DOHH2 (cell line): ENCODE measurements around the gene GMDS.

Experiments used
- H3F3A ChIP-seq: fragments of 200-600 bp; sonication (generic), shearing (Covaris generic); 2 replicates; pipeline ENCODE4 v1.6.0; 2016; ENCODE audit warnings: antibody characterized with exemption, mild to moderate bottlenecking; ENCODE audit not compliant: control insufficient read depth, insufficient read depth
- H3K27ac ChIP-seq: fragments of 200-600 bp; sonication (generic); 2 replicates; pipeline ENCODE4 v1.5.1; 2014; ENCODE audit warnings: low read depth, mild to moderate bottlenecking, low read length, moderate library complexity
- H3K27me3 ChIP-seq: fragments of 200-600 bp; sonication (generic); 2 replicates; pipeline ENCODE4 v1.6.1; 2014; ENCODE audit warnings: mild to moderate bottlenecking, low read length, mixed read lengths; ENCODE audit not compliant: control insufficient read depth
- H3K36me3 ChIP-seq: fragments of 200-600 bp; sonication (generic); 2 replicates; pipeline ENCODE4 v1.6.1; 2014; ENCODE audit warnings: mild to moderate bottlenecking, low read length, moderate library complexity, mixed read lengths; ENCODE audit not compliant: control insufficient read depth
- H3K4me1 ChIP-seq: fragments of 200-600 bp; sonication (generic); 2 replicates; pipeline ENCODE4 v1.6.1; 2014; ENCODE audit warnings: mild to moderate bottlenecking, low read length, mixed read lengths; ENCODE audit not compliant: control insufficient read depth
- H3K4me2 ChIP-seq: fragments of 200-600 bp; sonication (generic); 2 replicates; pipeline ENCODE4 v1.6.0; 2014; ENCODE audit warnings: mild to moderate bottlenecking, low read length, moderate library complexity
- H3K4me3 ChIP-seq: fragments of 200-600 bp; sonication (generic); 2 replicates; pipeline ENCODE4 v1.5.1; 2014; ENCODE audit warnings: mild to moderate bottlenecking, low read length, mixed read lengths
- H3K79me2 ChIP-seq: fragments of 200-600 bp; sonication (generic); 2 replicates; pipeline ENCODE4 v1.6.1; 2014; ENCODE audit warnings: mild to moderate bottlenecking, low read length, mixed read lengths; ENCODE audit not compliant: control insufficient read depth
- H3K9me2 ChIP-seq: fragments of 200-600 bp; sonication (generic); replicated peaks from 2 replicates; pipeline ENCODE4 v1.6.1; 2014; ENCODE audit warnings: mild to moderate bottlenecking, low read length, mixed read lengths; ENCODE audit not compliant: control insufficient read depth
- H3K9me3 ChIP-seq: fragments of 200-600 bp; sonication (generic); 2 replicates; pipeline ENCODE4 v1.6.1; 2014; ENCODE audit warnings: antibody characterized with exemption, low read length, mixed read lengths; ENCODE audit not compliant: control insufficient read depth, insufficient read depth
- H4K20me1 ChIP-seq: fragments of 200-600 bp; sonication (generic); 2 replicates; pipeline ENCODE4 v1.6.0; 2014; ENCODE audit warnings: low read depth, mild to moderate bottlenecking, antibody characterized with exemption, low read length, moderate library complexity; ENCODE audit not compliant: control insufficient read depth, insufficient read depth
- EZH2phosphoT487 ChIP-seq: fragments of 200-600 bp; sonication (generic); IDR thresholded peaks from 2 replicates; pipeline ENCODE4 v1.6.1; 2017; ENCODE audit warnings: borderline replicate concordance, mild to moderate bottlenecking, antibody characterized with exemption, low read length, moderate library complexity, mixed read lengths
- TF ChIP-seq, protein P1 (sequence below): fragments of 200-600 bp; sonication (generic); IDR thresholded peaks from one replicate; pipeline ENCODE4 v1.5.1; 2014; ENCODE audit warnings: antibody characterized with exemption, mild to moderate bottlenecking, low read depth, low read length; ENCODE audit not compliant: poor library complexity, severe bottlenecking

Gene GMDS

DNA sequence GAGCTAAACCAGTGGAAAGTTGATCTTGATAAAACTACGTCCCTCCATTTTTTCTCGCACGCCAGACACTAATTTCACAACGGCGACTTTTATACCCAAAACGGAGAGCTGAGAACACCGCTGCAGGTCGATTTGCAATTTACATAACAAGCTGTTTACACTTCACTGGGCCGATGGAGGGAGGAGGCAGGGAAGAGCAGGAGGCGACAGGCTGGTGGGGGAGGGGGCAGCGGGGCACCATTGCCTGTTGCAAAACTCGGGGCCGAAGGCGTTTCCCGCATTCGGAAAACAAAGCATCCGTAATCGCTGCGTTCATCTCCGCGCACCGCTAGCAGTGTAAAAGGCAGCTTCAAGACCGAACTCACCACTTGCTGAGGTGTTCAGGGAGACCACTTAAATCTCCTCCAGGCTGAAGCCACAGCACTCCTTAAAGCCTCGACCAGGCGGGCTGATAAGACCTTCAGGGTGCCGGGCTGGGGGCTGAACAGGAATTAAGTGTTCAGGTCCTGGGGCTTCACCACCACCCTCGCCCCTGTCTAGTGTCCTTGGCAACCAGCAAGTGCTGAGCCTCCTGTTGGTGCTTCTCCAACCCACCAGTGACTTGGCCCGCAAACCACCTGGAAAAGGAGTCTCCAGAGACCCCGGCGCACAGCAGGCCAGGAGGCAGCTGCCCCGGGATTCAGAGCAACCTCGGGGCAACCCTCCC lies 637.7 kb downstream of the GMDS start:
- Histone ChIP-seq H4K20me1 (no peaks in the 10 kb centered on the region; the same call in 1 of the 2 replicates), H3K4me3 (peak overlapping the region; percentile 75), H3K27me3 (peaks cover 62% of the 10 kb centered on the region), H3K36me3 (no peaks in the 10 kb centered on the region), H3K9me3 (no peaks in the 10 kb centered on the region), H3K79me2 (no peaks in the 10 kb centered on the region), H3F3A (peaks cover 9% of the 10 kb centered on the region; the same call in 1 of the 2 replicates), H3K9me2 (no peaks in the 10 kb centered on the region), H3K4me2 (peak overlapping the region; percentile 88), H3K4me1 (peaks cover 38% of the 10 kb centered on the region), H3K27ac (no peak overlapping the region)
- peak; percentile 29; the same call in 1 of the 2 replicates for TF ChIP-seq EZH2phosphoT487
- TF ChIP-seq, protein P1, sequence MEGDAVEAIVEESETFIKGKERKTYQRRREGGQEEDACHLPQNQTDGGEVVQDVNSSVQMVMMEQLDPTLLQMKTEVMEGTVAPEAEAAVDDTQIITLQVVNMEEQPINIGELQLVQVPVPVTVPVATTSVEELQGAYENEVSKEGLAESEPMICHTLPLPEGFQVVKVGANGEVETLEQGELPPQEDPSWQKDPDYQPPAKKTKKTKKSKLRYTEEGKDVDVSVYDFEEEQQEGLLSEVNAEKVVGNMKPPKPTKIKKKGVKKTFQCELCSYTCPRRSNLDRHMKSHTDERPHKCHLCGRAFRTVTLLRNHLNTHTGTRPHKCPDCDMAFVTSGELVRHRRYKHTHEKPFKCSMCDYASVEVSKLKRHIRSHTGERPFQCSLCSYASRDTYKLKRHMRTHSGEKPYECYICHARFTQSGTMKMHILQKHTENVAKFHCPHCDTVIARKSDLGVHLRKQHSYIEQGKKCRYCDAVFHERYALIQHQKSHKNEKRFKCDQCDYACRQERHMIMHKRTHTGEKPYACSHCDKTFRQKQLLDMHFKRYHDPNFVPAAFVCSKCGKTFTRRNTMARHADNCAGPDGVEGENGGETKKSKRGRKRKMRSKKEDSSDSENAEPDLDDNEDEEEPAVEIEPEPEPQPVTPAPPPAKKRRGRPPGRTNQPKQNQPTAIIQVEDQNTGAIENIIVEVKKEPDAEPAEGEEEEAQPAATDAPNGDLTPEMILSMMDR = no peak

DNA sequence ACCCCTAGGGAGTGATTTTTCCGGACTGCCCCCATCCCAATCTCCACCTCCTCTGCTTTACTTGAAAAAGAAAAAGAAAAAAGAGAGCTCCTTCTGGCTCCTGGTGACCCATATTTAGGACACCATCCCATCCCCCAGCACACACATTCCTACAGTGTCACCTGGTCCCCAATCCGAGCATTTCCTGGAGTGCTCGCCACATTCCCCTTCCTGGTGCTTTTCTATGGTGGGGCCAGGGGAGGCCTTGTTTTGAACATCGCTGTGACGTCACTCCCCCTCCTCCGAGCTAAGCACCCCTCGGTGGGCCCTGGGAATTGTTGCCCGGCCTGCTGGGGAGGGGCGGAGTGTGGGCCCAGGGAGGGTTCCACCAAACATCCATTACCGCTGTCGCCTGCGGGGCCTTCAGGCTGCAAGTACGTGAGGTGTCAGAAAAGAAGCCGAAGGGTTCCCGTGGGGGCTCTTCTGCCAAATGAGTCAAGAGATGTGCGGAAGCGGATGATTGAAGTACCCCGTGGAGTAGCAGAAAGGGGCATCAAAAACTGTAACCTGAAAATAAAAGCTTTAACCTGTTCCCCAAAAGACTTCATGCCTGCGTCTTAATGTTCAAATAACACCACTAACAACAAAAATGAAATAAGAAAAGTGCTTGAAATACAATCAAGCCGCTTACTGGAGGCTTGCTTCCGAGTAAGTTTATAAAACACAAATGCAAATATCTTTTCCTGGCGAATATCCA lies 638.5 kb downstream of the GMDS start:
- peak overlapping the region; percentile 75 for H3K4me3 ChIP-seq

DNA sequence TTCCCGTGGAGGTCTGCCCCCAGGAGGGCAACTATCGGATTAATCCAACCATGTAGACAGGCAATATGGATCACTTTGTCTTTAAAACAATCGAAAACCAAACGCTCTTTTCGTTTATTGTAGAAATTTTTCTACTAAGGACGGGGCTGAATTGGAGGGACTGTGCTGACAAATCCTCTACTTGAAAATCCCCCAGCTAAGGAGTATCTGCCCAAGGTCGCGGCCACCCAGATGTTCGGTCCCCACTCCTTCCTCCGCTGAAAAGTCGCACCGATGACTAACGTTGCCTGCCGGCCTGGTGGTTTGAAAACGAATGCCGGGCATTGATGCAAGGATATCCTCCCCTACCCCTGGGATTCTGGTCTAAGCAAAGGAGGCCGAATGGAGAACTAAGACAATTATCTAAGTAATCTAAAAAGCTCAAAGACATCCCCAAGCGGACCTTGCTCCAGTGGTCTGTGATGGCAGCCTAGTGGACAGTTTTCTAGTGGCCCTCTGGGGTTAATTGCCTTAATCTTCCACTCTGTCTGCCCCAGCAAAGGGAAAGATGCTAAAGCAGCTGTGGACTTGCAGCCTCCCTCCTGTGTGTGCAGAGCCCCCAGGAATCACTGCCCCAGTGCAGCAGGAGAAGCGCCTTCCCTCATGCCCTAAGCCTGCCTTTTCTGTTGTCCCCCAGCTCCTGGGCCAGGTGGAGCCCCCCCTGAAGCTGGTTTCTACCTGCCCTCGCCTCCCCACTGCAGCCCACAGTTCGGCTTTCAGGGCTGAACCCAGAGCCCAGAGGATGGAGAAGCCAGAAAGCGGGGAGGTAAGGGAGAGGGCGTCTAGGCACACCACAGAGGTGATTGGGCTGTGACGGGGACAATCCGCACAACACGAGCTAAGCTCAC lies 639.3 kb downstream of the GMDS start:
- Histone ChIP-seq H3K79me2 (no peaks in the 10 kb centered on the region), H3F3A (peaks cover 2% of the 10 kb centered on the region; the same call in 1 of the 2 replicates), H3K36me3 (no peaks in the 10 kb centered on the region), H3K9me2 (no peaks in the 10 kb centered on the region), H3K27ac (no peak overlapping the region), H3K4me3 (no peak overlapping the region), H3K27me3 (peaks cover 55% of the 10 kb centered on the region), H3K9me3 (no peaks in the 10 kb centered on the region), H3K4me1 (peaks cover 31% of the 10 kb centered on the region), H3K4me2 (peak overlapping the region; percentile 88), H4K20me1 (no peaks in the 10 kb centered on the region; the same call in 1 of the 2 replicates)
- TF ChIP-seq, protein P1 = no peak
- TF ChIP-seq EZH2phosphoT487 = peak; percentile 73; the same call in 1 of the 2 replicates

More for the DNA sequence above, 638.5 kb downstream of the GMDS start:
- H3K27ac ChIP-seq = no peak overlapping the region
- H3K9me2 ChIP-seq = no peaks in the 10 kb centered on the region
- peaks cover 2% of the 10 kb centered on the region; the same call in 1 of the 2 replicates for H3F3A ChIP-seq
- TF ChIP-seq EZH2phosphoT487 = no peak; the same call in 1 of the 2 replicates
- TF ChIP-seq, protein P1 = no peak
- H3K4me1 ChIP-seq = peaks cover 34% of the 10 kb centered on the region
- H3K36me3 ChIP-seq = no peaks in the 10 kb centered on the region
- H3K4me2 ChIP-seq = peak overlapping the region; percentile 88
- H3K79me2 ChIP-seq = no peaks in the 10 kb centered on the region
- peaks cover 56% of the 10 kb centered on the region for H3K27me3 ChIP-seq
- H3K9me3 ChIP-seq = no peaks in the 10 kb centered on the region
- H4K20me1 ChIP-seq = no peaks in the 10 kb centered on the region; the same call in 1 of the 2 replicates
